SK-N-SH treated with all-trans-retinoic acid at 6 μM for 48 hours (cell line): Measurements from ENCODE around the gene ZNF287.

Experiments
- ATAC-seq: fragments of 200-7000 bp; cut with Tn5 transposase; 3 replicates; pipeline ENCODE4 v1.9.1; 2020; ENCODE audit warnings: mild to moderate bottlenecking, moderate library complexity
- ARNTL ChIP-seq: fragments of 450-650 bp; formaldehyde crosslinking; IDR thresholded peaks from 2 replicates; pipeline ENCODE4 v1.5.0; 2020; ENCODE audit warnings: low read depth, mild to moderate bottlenecking, moderate library complexity, borderline replicate concordance
- CSDC2 ChIP-seq: fragments of 250-450 bp; sonication (Bioruptor Pico); IDR thresholded peaks from 2 replicates; pipeline ENCODE4 v1.5.0; 2020; ENCODE audit warnings: mild to moderate bottlenecking, moderate library complexity
- GLIS3 ChIP-seq: fragments of 250-450 bp; sonication (Bioruptor Pico); IDR thresholded peaks from 2 replicates; pipeline ENCODE4 v1.5.0; 2020; ENCODE audit warnings: mild to moderate bottlenecking, moderate library complexity
- ISL1 ChIP-seq: fragments of 250-450 bp; sonication (Bioruptor Pico); IDR thresholded peaks from 2 replicates; pipeline ENCODE4 v2.1.2; 2022; ENCODE audit warnings: mild to moderate bottlenecking, moderate library complexity
- OSR1 ChIP-seq: fragments of 250-450 bp; sonication (Bioruptor Pico); IDR thresholded peaks from 2 replicates; pipeline ENCODE4 v1.8.0; 2022; ENCODE audit warnings: moderate library complexity, mild to moderate bottlenecking, inconsistent platforms
- POU6F1 ChIP-seq: fragments of 250-450 bp; sonication (Bioruptor Pico); IDR thresholded peaks from 2 replicates; pipeline ENCODE4 v1.8.0; 2021; ENCODE audit warnings: low read depth, mild to moderate bottlenecking, moderate library complexity, borderline replicate concordance
- PPARA ChIP-seq: fragments of 250-450 bp; sonication (Bioruptor Pico); IDR thresholded peaks from 2 replicates; pipeline ENCODE4 v1.5.0; 2020; ENCODE audit warnings: mild to moderate bottlenecking, borderline replicate concordance
- RARB ChIP-seq: fragments of 250-450 bp; sonication (Bioruptor Pico); IDR thresholded peaks from 2 replicates; pipeline ENCODE4 v1.8.0; 2021; ENCODE audit warnings: mild to moderate bottlenecking, moderate library complexity
- SNAI2 ChIP-seq: fragments of 250-450 bp; sonication (Bioruptor Pico); IDR thresholded peaks from 2 replicates; pipeline ENCODE4 v1.5.0; 2020; ENCODE audit warnings: mild to moderate bottlenecking, moderate library complexity
- TCF4 ChIP-seq: fragments of 250-450 bp; sonication (Bioruptor Pico); IDR thresholded peaks from 2 replicates; pipeline ENCODE4 v1.8.0; 2021; ENCODE audit warnings: mild to moderate bottlenecking, moderate library complexity, borderline replicate concordance
- TOX ChIP-seq: fragments of 250-450 bp; sonication (Bioruptor Pico); IDR thresholded peaks from 2 replicates; pipeline ENCODE4 v1.8.0; 2021; ENCODE audit warnings: mild to moderate bottlenecking, moderate library complexity, borderline replicate concordance
- ZC3H10 ChIP-seq: fragments of 250-450 bp; sonication (Bioruptor Pico); IDR thresholded peaks from 2 replicates; pipeline ENCODE4 v1.5.1; 2021; ENCODE audit warnings: mild to moderate bottlenecking, moderate library complexity
- ZFP3 ChIP-seq: fragments of 250-450 bp; sonication (Bioruptor Pico); IDR thresholded peaks from 2 replicates; pipeline ENCODE4 v1.5.0; 2020; ENCODE audit warnings: mild to moderate bottlenecking, moderate library complexity
- ZFP30 ChIP-seq: fragments of 450-650 bp; formaldehyde crosslinking; IDR thresholded peaks from 2 replicates; pipeline ENCODE4 v1.5.0; 2022; ENCODE audit warnings: mild to moderate bottlenecking, moderate library complexity
- ZNF565 ChIP-seq: fragments of 450-650 bp; formaldehyde crosslinking; conservative IDR thresholded peaks from 2 replicates; pipeline ENCODE4 v1.5.0; 2020; ENCODE audit warnings: low read depth, mild to moderate bottlenecking, moderate library complexity
- ZNF70 ChIP-seq: fragments of 450-650 bp; formaldehyde crosslinking; IDR thresholded peaks from 2 replicates; pipeline ENCODE4 v1.5.0; 2020; ENCODE audit warnings: mild to moderate bottlenecking, moderate library complexity
- TF ChIP-seq, protein P1 (sequence below): fragments of 250-450 bp; sonication (Bioruptor Pico); IDR thresholded peaks from 2 replicates; pipeline ENCODE4 v1.5.1; 2020; ENCODE audit warnings: low read depth, mild to moderate bottlenecking, moderate library complexity
- TF ChIP-seq, protein P2 (sequence below): fragments of 250-450 bp; sonication (Bioruptor Pico); IDR thresholded peaks from 2 replicates; pipeline ENCODE4 v1.5.0; 2020; ENCODE audit warnings: mild to moderate bottlenecking, moderate library complexity
- TF ChIP-seq, protein P3 (sequence below): fragments of 250-450 bp; sonication (Bioruptor Pico); IDR thresholded peaks from 2 replicates; pipeline ENCODE4 v1.8.0; 2020; ENCODE audit warnings: mild to moderate bottlenecking, moderate library complexity, borderline replicate concordance

Gene ZNF287

GRCh38 chr17:16513873-16514272 lies 55.1 kb downstream of the ZNF287 start:
- TF ChIP-seq OSR1 (CRISPR knock-in tag) (no peak), ZNF70 (no peak), POU6F1 (CRISPR knock-in tag) (no peak), GLIS3 (CRISPR knock-in tag) (no peak), CSDC2 (CRISPR knock-in tag) (no peak), ZNF565 (CRISPR knock-in tag) (no peak), RARB (CRISPR knock-in tag) (no peak), PPARA (CRISPR knock-in tag) (no peak), ZFP30 (CRISPR knock-in tag) (no peak), TCF4 (CRISPR knock-in tag) (no peak), ZC3H10 (CRISPR knock-in tag) (no peak), SNAI2 (CRISPR knock-in tag) (no peak)
- TF ChIP-seq, protein P1, sequence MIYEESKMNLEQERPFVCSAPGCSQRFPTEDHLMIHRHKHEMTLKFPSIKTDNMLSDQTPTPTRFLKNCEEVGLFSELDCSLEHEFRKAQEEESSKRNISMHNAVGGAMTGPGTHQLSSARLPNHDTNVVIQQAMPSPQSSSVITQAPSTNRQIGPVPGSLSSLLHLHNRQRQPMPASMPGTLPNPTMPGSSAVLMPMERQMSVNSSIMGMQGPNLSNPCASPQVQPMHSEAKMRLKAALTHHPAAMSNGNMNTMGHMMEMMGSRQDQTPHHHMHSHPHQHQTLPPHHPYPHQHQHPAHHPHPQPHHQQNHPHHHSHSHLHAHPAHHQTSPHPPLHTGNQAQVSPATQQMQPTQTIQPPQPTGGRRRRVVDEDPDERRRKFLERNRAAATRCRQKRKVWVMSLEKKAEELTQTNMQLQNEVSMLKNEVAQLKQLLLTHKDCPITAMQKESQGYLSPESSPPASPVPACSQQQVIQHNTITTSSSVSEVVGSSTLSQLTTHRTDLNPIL: no peak
- TF ChIP-seq, protein P2, sequence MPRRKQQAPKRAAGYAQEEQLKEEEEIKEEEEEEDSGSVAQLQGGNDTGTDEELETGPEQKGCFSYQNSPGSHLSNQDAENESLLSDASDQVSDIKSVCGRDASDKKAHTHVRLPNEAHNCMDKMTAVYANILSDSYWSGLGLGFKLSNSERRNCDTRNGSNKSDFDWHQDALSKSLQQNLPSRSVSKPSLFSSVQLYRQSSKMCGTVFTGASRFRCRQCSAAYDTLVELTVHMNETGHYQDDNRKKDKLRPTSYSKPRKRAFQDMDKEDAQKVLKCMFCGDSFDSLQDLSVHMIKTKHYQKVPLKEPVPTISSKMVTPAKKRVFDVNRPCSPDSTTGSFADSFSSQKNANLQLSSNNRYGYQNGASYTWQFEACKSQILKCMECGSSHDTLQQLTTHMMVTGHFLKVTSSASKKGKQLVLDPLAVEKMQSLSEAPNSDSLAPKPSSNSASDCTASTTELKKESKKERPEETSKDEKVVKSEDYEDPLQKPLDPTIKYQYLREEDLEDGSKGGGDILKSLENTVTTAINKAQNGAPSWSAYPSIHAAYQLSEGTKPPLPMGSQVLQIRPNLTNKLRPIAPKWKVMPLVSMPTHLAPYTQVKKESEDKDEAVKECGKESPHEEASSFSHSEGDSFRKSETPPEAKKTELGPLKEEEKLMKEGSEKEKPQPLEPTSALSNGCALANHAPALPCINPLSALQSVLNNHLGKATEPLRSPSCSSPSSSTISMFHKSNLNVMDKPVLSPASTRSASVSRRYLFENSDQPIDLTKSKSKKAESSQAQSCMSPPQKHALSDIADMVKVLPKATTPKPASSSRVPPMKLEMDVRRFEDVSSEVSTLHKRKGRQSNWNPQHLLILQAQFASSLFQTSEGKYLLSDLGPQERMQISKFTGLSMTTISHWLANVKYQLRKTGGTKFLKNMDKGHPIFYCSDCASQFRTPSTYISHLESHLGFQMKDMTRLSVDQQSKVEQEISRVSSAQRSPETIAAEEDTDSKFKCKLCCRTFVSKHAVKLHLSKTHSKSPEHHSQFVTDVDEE (CRISPR knock-in tag): no peak
- no peak for ATAC-seq

DNA sequence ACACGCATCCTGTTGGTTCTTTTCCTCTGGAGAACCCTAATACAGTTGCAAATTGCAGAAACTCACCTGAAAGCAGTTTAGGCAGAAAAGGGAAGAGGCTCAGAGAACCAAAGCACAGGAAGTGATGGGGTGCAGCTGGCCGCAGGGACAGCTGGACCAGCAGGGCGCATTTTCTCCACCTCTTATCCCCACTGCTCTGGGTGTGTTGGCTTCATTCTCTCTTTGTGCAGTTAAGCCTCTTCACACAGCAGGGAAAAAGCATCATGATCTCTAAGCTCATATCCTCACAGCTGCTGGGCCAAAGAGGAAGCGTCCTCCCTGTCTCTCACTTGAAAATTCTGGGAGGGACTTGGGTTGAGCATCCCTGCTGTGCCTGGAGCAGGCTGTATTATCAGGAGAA lies 57.0 kb downstream of the ZNF287 start:
- no peak for ATAC-seq
- no peak for TF ChIP-seq ZNF565 (CRISPR knock-in tag)
- TF ChIP-seq, protein P1: no peak
- no peak for TF ChIP-seq ZC3H10 (CRISPR knock-in tag)
- no peak for TF ChIP-seq CSDC2 (CRISPR knock-in tag)
- no peak for TF ChIP-seq ARNTL (CRISPR knock-in tag)
- TF ChIP-seq, protein P3, sequence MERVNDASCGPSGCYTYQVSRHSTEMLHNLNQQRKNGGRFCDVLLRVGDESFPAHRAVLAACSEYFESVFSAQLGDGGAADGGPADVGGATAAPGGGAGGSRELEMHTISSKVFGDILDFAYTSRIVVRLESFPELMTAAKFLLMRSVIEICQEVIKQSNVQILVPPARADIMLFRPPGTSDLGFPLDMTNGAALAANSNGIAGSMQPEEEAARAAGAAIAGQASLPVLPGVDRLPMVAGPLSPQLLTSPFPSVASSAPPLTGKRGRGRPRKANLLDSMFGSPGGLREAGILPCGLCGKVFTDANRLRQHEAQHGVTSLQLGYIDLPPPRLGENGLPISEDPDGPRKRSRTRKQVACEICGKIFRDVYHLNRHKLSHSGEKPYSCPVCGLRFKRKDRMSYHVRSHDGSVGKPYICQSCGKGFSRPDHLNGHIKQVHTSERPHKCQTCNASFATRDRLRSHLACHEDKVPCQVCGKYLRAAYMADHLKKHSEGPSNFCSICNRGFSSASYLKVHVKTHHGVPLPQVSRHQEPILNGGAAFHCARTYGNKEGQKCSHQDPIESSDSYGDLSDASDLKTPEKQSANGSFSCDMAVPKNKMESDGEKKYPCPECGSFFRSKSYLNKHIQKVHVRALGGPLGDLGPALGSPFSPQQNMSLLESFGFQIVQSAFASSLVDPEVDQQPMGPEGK (CRISPR knock-in tag): no peak
- no peak for TF ChIP-seq ZFP3 (CRISPR knock-in tag)
- TF ChIP-seq TCF4 (CRISPR knock-in tag): no peak
- TF ChIP-seq ISL1: no peak
- no peak for TF ChIP-seq TOX (CRISPR knock-in tag)
- TF ChIP-seq, protein P2 (CRISPR knock-in tag): no peak
